ENCODE measurements around the gene UIMC1. TPM values are rescaled to one million over a fixed set of nuclear protein-coding genes. Genes with fewer than 3 reads are reported as not detected.

Gene UIMC1
- total RNA-seq, 4 donors from 2014 or later, result 30.0 to 34.3 (median 32.4) TPM

DNA sequence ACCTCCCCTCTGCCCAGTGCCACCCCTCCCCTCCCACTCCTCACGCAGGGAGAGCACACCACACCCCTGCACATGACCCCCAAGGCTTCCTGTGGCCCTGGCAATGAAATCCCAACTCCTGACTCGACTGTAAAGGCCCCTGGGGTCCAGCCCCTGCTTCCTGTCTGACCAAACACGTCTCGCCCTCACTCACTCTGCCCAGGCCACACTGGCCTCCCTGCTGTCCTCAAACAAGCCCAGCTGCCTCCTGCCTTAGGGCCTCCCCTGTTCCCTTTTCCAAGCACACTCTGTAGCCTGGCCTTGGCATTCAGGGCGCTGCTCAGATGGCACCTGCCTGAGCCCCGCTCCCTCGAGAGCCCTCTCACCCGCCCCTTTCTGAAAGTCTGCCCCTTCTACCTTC, 149.8 kb downstream of the UIMC1 start:
- Histone ChIP-seq H3K4me1 (no peaks in the 10 kb centered on the region), H3K4me3 (replicated peaks in 1 of 3) (no peak overlapping the region), H3K27ac (no peak overlapping the region), H3K9me3 (no peaks in the 10 kb centered on the region), H3K36me3 (no peaks in the 10 kb centered on the region), H3K27me3 (no peaks in the 10 kb centered on the region)
- no peak for DNase-seq
- intact Hi-C loops (cut with DNase I), result no loop called here
- TF ChIP-seq, protein P1, sequence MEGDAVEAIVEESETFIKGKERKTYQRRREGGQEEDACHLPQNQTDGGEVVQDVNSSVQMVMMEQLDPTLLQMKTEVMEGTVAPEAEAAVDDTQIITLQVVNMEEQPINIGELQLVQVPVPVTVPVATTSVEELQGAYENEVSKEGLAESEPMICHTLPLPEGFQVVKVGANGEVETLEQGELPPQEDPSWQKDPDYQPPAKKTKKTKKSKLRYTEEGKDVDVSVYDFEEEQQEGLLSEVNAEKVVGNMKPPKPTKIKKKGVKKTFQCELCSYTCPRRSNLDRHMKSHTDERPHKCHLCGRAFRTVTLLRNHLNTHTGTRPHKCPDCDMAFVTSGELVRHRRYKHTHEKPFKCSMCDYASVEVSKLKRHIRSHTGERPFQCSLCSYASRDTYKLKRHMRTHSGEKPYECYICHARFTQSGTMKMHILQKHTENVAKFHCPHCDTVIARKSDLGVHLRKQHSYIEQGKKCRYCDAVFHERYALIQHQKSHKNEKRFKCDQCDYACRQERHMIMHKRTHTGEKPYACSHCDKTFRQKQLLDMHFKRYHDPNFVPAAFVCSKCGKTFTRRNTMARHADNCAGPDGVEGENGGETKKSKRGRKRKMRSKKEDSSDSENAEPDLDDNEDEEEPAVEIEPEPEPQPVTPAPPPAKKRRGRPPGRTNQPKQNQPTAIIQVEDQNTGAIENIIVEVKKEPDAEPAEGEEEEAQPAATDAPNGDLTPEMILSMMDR (IDR thresholded peaks at IDR 0.05), result no peak
- no peak for TF ChIP-seq POLR2A (IDR thresholded peaks at IDR 0.05)
- WGBS, 2 donors, result 52 to 61% methylated on average over 8 of the region's 8 CpGs

DNA sequence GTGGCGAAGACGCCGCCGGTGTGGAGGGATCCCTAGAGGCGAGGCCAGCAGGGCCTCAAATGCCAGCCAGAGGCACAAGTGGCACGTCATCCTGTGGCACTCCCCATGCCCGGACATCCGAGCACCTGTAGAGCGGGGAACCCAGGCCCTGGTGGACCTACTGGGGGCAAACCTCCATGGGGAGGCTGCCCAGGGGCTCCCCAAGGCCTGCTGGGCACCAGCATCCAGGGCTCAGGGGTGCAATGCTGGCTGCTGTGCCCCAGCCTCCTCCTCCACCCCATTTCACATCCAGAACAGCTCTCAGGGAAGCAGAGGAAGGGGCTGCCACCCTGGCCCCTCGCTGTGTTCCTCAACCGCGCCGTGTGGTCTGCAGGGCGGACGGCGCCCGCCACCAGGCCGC, 151.0 kb downstream of the UIMC1 start:
- Histone ChIP-seq H3K9me3 (no peaks in the 10 kb centered on the region), H3K4me1 (no peaks in the 10 kb centered on the region), H3K27me3 (no peaks in the 10 kb centered on the region), H3K27ac (no peak overlapping the region), H3K36me3 (no peaks in the 10 kb centered on the region), H3K4me3 (replicated peaks in 1 of 3) (no peak overlapping the region)
- intact Hi-C loops (cut with DNase I), result no loop called here
- WGBS, 2 donors, result 88 to 92% methylated on average over 9 to 18 of the region's 18 CpGs
- no peak for DNase-seq
- TF ChIP-seq, protein P1 (IDR thresholded peaks at IDR 0.05), result no peak
- no peak for TF ChIP-seq POLR2A (IDR thresholded peaks at IDR 0.05)

Other genes with a start within 250 kb of the UIMC1 start
- under 1 TPM in 3 of 4 donors, not detected in 1; 0.34 to 0.67 (median 0.67) TPM for gene UNC5A, start 196.2 kb downstream of the UIMC1 start, total RNA-seq
- gene HK3, start 107.4 kb downstream of the UIMC1 start, total RNA-seq, result 1 to 10 TPM in 3 of 4 donors, under 1 TPM in 1; 0.67 to 3.1 (median 2.1) TPM
- 10 to 100 TPM; 23.6 to 34.8 (median 26.2) TPM for gene ZNF346, start 15.9 kb upstream of the UIMC1 start, total RNA-seq
- gene FGFR4, start 80.1 kb upstream of the UIMC1 start, total RNA-seq, result 1 to 10 TPM in 2 of 4 donors, under 1 TPM in 1, not detected in 1; 0.49 to 1.2 (median 1.1) TPM
- 100 to 1,000 TPM in 1 of 4 donors, 10 to 100 TPM in 3; 61.9 to 114 (median 73.9) TPM for gene NSD1, start 127.0 kb upstream of the UIMC1 start, total RNA-seq

Data from thyroid gland (tissue), 4 donors.